Endothelial cell (in vitro differentiated cells): ENCODE data around the gene ARHGAP24. TPM values are rescaled to one million over a fixed set of nuclear protein-coding genes. Genes with fewer than 3 reads are reported as not detected.

Experiments
- DNase-seq: peaks from one replicate; pipeline ENCODE4 v3.0.0; 2021; ENCODE audit warnings: low spot score
- H3K27ac Mint-ChIP-seq: one replicate; pipeline ENCODE4 v1.8.0; 2021; ENCODE audit warnings: mixed read lengths, inconsistent platforms; ENCODE audit not compliant: unreplicated experiment
- H3K27me3 Mint-ChIP-seq: one replicate; pipeline ENCODE4 v1.8.0; 2021; ENCODE audit warnings: mild to moderate bottlenecking, moderate library complexity, mixed read lengths, inconsistent platforms; ENCODE audit not compliant: unreplicated experiment
- H3K36me3 Mint-ChIP-seq: one replicate; pipeline ENCODE4 v1.8.0; 2021; ENCODE audit warnings: mild to moderate bottlenecking, low read depth, mixed read lengths, inconsistent platforms; ENCODE audit not compliant: unreplicated experiment
- H3K4me1 Mint-ChIP-seq: one replicate; pipeline ENCODE4 v1.8.0; 2021; ENCODE audit warnings: mild to moderate bottlenecking, mixed read lengths, inconsistent platforms; ENCODE audit not compliant: unreplicated experiment
- H3K4me3 Mint-ChIP-seq: one replicate; pipeline ENCODE4 v1.8.0; 2021; ENCODE audit warnings: mild to moderate bottlenecking, mixed read lengths, inconsistent platforms; ENCODE audit not compliant: unreplicated experiment
- H3K9me3 Mint-ChIP-seq: one replicate; pipeline ENCODE4 v1.8.0; 2021; ENCODE audit warnings: mixed read lengths, inconsistent platforms; ENCODE audit not compliant: unreplicated experiment
- total RNA-seq: library from RNA; stranded (reverse); fragmentation: NEBNext Ultra II Directional; extraction: Animal tissue kit (Norgen Biotek cat#: 25700); gene quantifications from one replicate; pipeline ENCODE4 v1.2.1, GENCODE V29; 2021; ENCODE audit not compliant: unreplicated experiment
- TF ChIP-seq, protein P1 (sequence below): fragments of 200-600 bp; sonication (generic); IDR thresholded peaks from one replicate; pipeline ENCODE4 v1.5.0; 2021; ENCODE audit warnings: antibody characterized with exemption; ENCODE audit not compliant: unreplicated experiment

Gene ARHGAP24
- total RNA-seq, 1 donor from 2014 or later, result 5.0 TPM

GRCh38 chr4:85448906-85449890 is 25.8 kb upstream of the ARHGAP24 start:
- no peak overlapping the region for H3K4me3 Mint-ChIP-seq
- no peaks in the 10 kb centered on the region for H3K27me3 Mint-ChIP-seq
- H3K4me1 Mint-ChIP-seq, result no peaks in the 10 kb centered on the region
- no peak for DNase-seq
- TF ChIP-seq, protein P1, sequence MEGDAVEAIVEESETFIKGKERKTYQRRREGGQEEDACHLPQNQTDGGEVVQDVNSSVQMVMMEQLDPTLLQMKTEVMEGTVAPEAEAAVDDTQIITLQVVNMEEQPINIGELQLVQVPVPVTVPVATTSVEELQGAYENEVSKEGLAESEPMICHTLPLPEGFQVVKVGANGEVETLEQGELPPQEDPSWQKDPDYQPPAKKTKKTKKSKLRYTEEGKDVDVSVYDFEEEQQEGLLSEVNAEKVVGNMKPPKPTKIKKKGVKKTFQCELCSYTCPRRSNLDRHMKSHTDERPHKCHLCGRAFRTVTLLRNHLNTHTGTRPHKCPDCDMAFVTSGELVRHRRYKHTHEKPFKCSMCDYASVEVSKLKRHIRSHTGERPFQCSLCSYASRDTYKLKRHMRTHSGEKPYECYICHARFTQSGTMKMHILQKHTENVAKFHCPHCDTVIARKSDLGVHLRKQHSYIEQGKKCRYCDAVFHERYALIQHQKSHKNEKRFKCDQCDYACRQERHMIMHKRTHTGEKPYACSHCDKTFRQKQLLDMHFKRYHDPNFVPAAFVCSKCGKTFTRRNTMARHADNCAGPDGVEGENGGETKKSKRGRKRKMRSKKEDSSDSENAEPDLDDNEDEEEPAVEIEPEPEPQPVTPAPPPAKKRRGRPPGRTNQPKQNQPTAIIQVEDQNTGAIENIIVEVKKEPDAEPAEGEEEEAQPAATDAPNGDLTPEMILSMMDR, result no peak
- no peaks in the 10 kb centered on the region for H3K36me3 Mint-ChIP-seq
- H3K27ac Mint-ChIP-seq, result no peak overlapping the region
- H3K9me3 Mint-ChIP-seq, result no peaks in the 10 kb centered on the region

- no peaks in the 10 kb centered on the region for H3K27me3 Mint-ChIP-seq
- no peak overlapping the region for H3K4me3 Mint-ChIP-seq
- no peaks in the 10 kb centered on the region for H3K9me3 Mint-ChIP-seq
- no peak overlapping the region for H3K27ac Mint-ChIP-seq
- no peaks in the 10 kb centered on the region for H3K36me3 Mint-ChIP-seq
- no peaks in the 10 kb centered on the region for H3K4me1 Mint-ChIP-seq
- DNase-seq, result no peak
- TF ChIP-seq, protein P1, result no peak
These were observed 22.8 kb upstream of the ARHGAP24 start for GRCh38 chr4:85452058-85452731.

DNA sequence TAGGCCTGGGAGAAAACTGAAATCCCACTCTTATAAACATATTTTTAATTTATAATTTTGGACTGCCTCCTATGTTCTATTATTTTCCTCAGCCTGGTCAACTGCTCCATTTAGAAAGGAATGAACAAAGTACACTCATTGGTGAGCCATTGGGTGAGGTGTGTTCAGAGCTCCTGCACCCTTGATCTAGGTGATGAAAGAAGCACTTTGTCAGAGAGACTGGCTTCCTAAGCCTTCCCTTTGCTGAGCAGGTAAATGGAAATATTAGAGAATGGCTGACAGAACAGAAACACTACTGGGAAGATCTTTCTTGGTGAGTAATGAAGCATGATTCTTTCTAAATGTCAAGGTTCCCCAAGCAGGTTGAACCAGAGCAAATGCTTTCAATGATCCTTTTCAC is 19.0 kb upstream of the ARHGAP24 start:
- Mint-ChIP-seq H3K4me3 (no peak overlapping the region), H3K9me3 (no peaks in the 10 kb centered on the region), H3K27me3 (peaks cover 3% of the 10 kb centered on the region), H3K27ac (no peak overlapping the region), H3K4me1 (no peaks in the 10 kb centered on the region), H3K36me3 (no peaks in the 10 kb centered on the region)
- TF ChIP-seq, protein P1, result no peak
- no peak for DNase-seq

- Mint-ChIP-seq H3K9me3 (no peaks in the 10 kb centered on the region), H3K4me1 (no peaks in the 10 kb centered on the region), H3K27ac (no peak overlapping the region), H3K4me3 (no peak overlapping the region), H3K36me3 (no peaks in the 10 kb centered on the region), H3K27me3 (peaks cover 3% of the 10 kb centered on the region)
- DNase-seq, result no peak
- TF ChIP-seq, protein P1, result no peak
These were observed 17.0 kb upstream of the ARHGAP24 start for GRCh38 chr4:85457752-85458467.
